HEK293 (cell line): Measurements from ENCODE around the gene ASXL2.

Source experiments
- CTCF ChIA-PET: fragments of 350-600 bp; formaldehyde crosslinking; extraction: SDS; loops from one replicate; lab custom pipeline; 2021; ENCODE audit warnings: antibody characterized with exemption; lab: Yijun Ruan, JAX
- POLR2A ChIA-PET: fragments of 300-600 bp; formaldehyde crosslinking; extraction: SDS; loops from one replicate; lab custom pipeline; 2020; ENCODE audit warnings: antibody characterized with exemption, inconsistent platforms; lab: Yijun Ruan, JAX
- H3K27ac ChIP-seq: fragments of 200-500 bp; sonication (Bioruptor generic); 2 replicates; pipeline ENCODE4 v1.5.1; 2014; ENCODE audit warnings: low read depth, low read length, control low read depth, inconsistent platforms; ENCODE audit errors: extremely low read depth
- H3K36me3 ChIP-seq, 2 experiments: fragments of 200-500 bp in 1 of 2; sonication (Bioruptor generic) in 1 of 2; 1 replicate in 1 of 2; 2 replicates in 1 of 2; pipeline ENCODE4 v1.5.1; 2014 to 2017; ENCODE audit warnings: inconsistent platforms in 2 of 2, low read length in 2 of 2; ENCODE audit not compliant: control insufficient read depth in 2 of 2, insufficient read depth in 1 of 2
- H3K4me1 ChIP-seq: fragments of 200-500 bp; sonication (Bioruptor generic); 2 replicates; pipeline ENCODE4 v1.5.1; 2014; ENCODE audit warnings: mild to moderate bottlenecking, low read length, inconsistent platforms; ENCODE audit not compliant: control insufficient read depth, insufficient read depth
- H3K4me3 ChIP-seq: 2 replicates; pipeline ENCODE4 v1.5.1; 2011; ENCODE audit warnings: low read depth, mild to moderate bottlenecking, control low read depth, low read length, moderate library complexity
- H3K9me3 ChIP-seq: fragments of 200-500 bp; sonication (Bioruptor generic); 2 replicates; pipeline ENCODE4 v1.5.1; 2014; ENCODE audit warnings: low read depth, low read length, inconsistent platforms; ENCODE audit not compliant: control insufficient read depth, insufficient read depth
- CTCF ChIP-seq: fragments of 450-650 bp; formaldehyde crosslinking; IDR thresholded peaks from 2 replicates; pipeline ENCODE4 v1.5.1; 2016; ENCODE audit warnings: missing biosample characterization, missing genetic modification characterization
- MYNN ChIP-seq: fragments of 450-650 bp; formaldehyde crosslinking; IDR thresholded peaks from 2 replicates; pipeline ENCODE4 v1.5.1; 2016; ENCODE audit warnings: missing biosample characterization, missing genetic modification characterization, borderline replicate concordance
- PATZ1 ChIP-seq: fragments of 450-650 bp; formaldehyde crosslinking; IDR thresholded peaks from 2 replicates; pipeline ENCODE4 v1.5.1; 2016; ENCODE audit warnings: missing biosample characterization, missing genetic modification characterization
- PRDM6 ChIP-seq: fragments of 450-650 bp; formaldehyde crosslinking; IDR thresholded peaks from 2 replicates; pipeline ENCODE4 v1.5.1; 2017; ENCODE audit warnings: missing biosample characterization, missing genetic modification characterization
- YY2 ChIP-seq: fragments of 450-650 bp; formaldehyde crosslinking; IDR thresholded peaks from 2 replicates; pipeline ENCODE4 v1.5.1; 2016; ENCODE audit warnings: missing biosample characterization, missing genetic modification characterization
- ZBTB21 ChIP-seq: fragments of 450-650 bp; formaldehyde crosslinking; IDR thresholded peaks from 2 replicates; pipeline ENCODE4 v1.5.1; 2017; ENCODE audit warnings: missing biosample characterization, missing genetic modification characterization
- ZBTB48 ChIP-seq: fragments of 450-650 bp; formaldehyde crosslinking; IDR thresholded peaks from 2 replicates; pipeline ENCODE4 v1.5.1; 2016; ENCODE audit warnings: missing biosample characterization, missing genetic modification characterization
- ZIC2 ChIP-seq: fragments of 450-650 bp; formaldehyde crosslinking; IDR thresholded peaks from 2 replicates; pipeline ENCODE4 v1.5.1; 2016; ENCODE audit warnings: missing biosample characterization, missing genetic modification characterization
- ZNF132 ChIP-seq: fragments of 450-650 bp; formaldehyde crosslinking; IDR thresholded peaks from 2 replicates; pipeline ENCODE4 v1.5.1; 2017; ENCODE audit warnings: missing biosample characterization, missing genetic modification characterization, borderline replicate concordance
- ZNF133 ChIP-seq: fragments of 450-650 bp; formaldehyde crosslinking; IDR thresholded peaks from 2 replicates; pipeline ENCODE4 v1.5.1; 2016; ENCODE audit warnings: missing biosample characterization, missing genetic modification characterization
- ZNF239 ChIP-seq: fragments of 450-650 bp; formaldehyde crosslinking; IDR thresholded peaks from 2 replicates; pipeline ENCODE4 v1.5.1; 2016; ENCODE audit warnings: missing biosample characterization, missing genetic modification characterization
- ZNF26 ChIP-seq: fragments of 450-650 bp; formaldehyde crosslinking; IDR thresholded peaks from 2 replicates; pipeline ENCODE4 v1.5.1; 2016; ENCODE audit warnings: missing biosample characterization, missing genetic modification characterization
- ZNF302 ChIP-seq: fragments of 450-650 bp; formaldehyde crosslinking; IDR thresholded peaks from 2 replicates; pipeline ENCODE4 v1.5.1; 2016; ENCODE audit warnings: missing biosample characterization, missing genetic modification characterization, low read depth
- ZNF416 ChIP-seq: fragments of 450-650 bp; formaldehyde crosslinking; IDR thresholded peaks from 2 replicates; pipeline ENCODE4 v1.5.1; 2016; ENCODE audit warnings: missing biosample characterization, missing genetic modification characterization
- ZNF473 ChIP-seq: fragments of 450-650 bp; formaldehyde crosslinking; IDR thresholded peaks from 2 replicates; pipeline ENCODE4 v1.5.1; 2017; ENCODE audit warnings: missing biosample characterization, missing genetic modification characterization
- ZNF501 ChIP-seq: fragments of 450-650 bp; formaldehyde crosslinking; IDR thresholded peaks from 2 replicates; pipeline ENCODE4 v1.5.1; 2016; ENCODE audit warnings: missing biosample characterization, missing genetic modification characterization
- ZNF549 ChIP-seq: fragments of 450-650 bp; IDR thresholded peaks from 2 replicates; pipeline ENCODE4 v1.5.1; 2018; ENCODE audit warnings: missing biosample characterization, missing genetic modification characterization, mild to moderate bottlenecking, inconsistent platforms, moderate library complexity
- ZNF555 ChIP-seq: fragments of 450-650 bp; formaldehyde crosslinking; conservative IDR thresholded peaks from 2 replicates; pipeline ENCODE4 v1.5.1; 2017; ENCODE audit warnings: missing biosample characterization, mild to moderate bottlenecking, missing genetic modification characterization, inconsistent platforms
- ZNF558 ChIP-seq: fragments of 450-650 bp; formaldehyde crosslinking; IDR thresholded peaks from 2 replicates; pipeline ENCODE4 v1.5.1; 2016; ENCODE audit warnings: missing biosample characterization, missing genetic modification characterization
- ZNF654 ChIP-seq: fragments of 450-650 bp; formaldehyde crosslinking; IDR thresholded peaks from 2 replicates; pipeline ENCODE4 v1.5.1; 2016; ENCODE audit warnings: low read depth, missing biosample characterization, missing genetic modification characterization
- ZNF777 ChIP-seq: fragments of 450-650 bp; formaldehyde crosslinking; IDR thresholded peaks from 2 replicates; pipeline ENCODE4 v1.5.1; 2017; ENCODE audit warnings: missing biosample characterization, missing genetic modification characterization, borderline replicate concordance
- ZNF830 ChIP-seq: fragments of 450-650 bp; IDR thresholded peaks from 2 replicates; pipeline ENCODE4 v1.5.0; 2018; ENCODE audit warnings: missing biosample characterization, missing genetic modification characterization, low read depth, mild to moderate bottlenecking, moderate library complexity
- ZNF837 ChIP-seq: fragments of 450-650 bp; formaldehyde crosslinking; IDR thresholded peaks from 2 replicates; pipeline ENCODE4 v1.5.1; 2016; ENCODE audit warnings: missing biosample characterization, missing genetic modification characterization

The ASXL2 gene

GRCh38 chr2:25692737-25693445 lies 185.4 kb downstream of the ASXL2 start:
- H3K9me3 ChIP-seq, result no peaks in the 10 kb centered on the region
- no peak for TF ChIP-seq ZNF302 (tag by site-specific recombination)
- TF ChIP-seq ZNF26 (tag by site-specific recombination), result no peak
- TF ChIP-seq ZNF549 (tag by site-specific recombination), result no peak
- TF ChIP-seq CTCF (tag by site-specific recombination), result no peak
- no peak for TF ChIP-seq ZNF777 (tag by site-specific recombination)
- no peak for TF ChIP-seq ZNF132 (tag by site-specific recombination)
- no peak for TF ChIP-seq YY2 (tag by site-specific recombination)
- TF ChIP-seq ZNF416 (tag by site-specific recombination), result no peak
- TF ChIP-seq ZNF133 (tag by site-specific recombination), result no peak
- no peak for TF ChIP-seq ZNF501 (tag by site-specific recombination)
- TF ChIP-seq ZNF654 (tag by site-specific recombination), result no peak
- TF ChIP-seq ZNF473 (tag by site-specific recombination), result no peak
- TF ChIP-seq PATZ1 (tag by site-specific recombination), result no peak
- TF ChIP-seq ZNF837 (tag by site-specific recombination), result no peak
- TF ChIP-seq ZBTB48, result no peak
- no peak for TF ChIP-seq ZNF558 (tag by site-specific recombination)
- TF ChIP-seq ZBTB21 (tag by site-specific recombination), result no peak
- TF ChIP-seq, all 188 proteins: peak for 0
- POLR2A ChIA-PET, result no interaction called here
- CTCF ChIA-PET, result interaction anchor here (0.7 to 2.5 kb wide), 2 partner anchors 17 to 28 kb away, joined by 3 to 12 read pairs; no protein-coding TSS in a partner anchor
- Histone ChIP-seq H3K4me1 (peaks cover 4% of the 10 kb centered on the region; the same call in 1 of the 2 replicates), H3K36me3 (no peaks in the 10 kb centered on the region), H3K4me3 (no peak overlapping the region), H3K27ac (no peak overlapping the region)

- TF ChIP-seq ZNF830 (tag by site-specific recombination) (no peak), ZNF239 (tag by site-specific recombination) (no peak), ZIC2 (tag by site-specific recombination) (no peak), MYNN (tag by site-specific recombination) (no peak), PRDM6 (tag by site-specific recombination) (no peak), ZBTB21 (tag by site-specific recombination) (no peak), ZNF555 (tag by site-specific recombination) (no peak)
- Histone ChIP-seq H3K4me3 (no peak overlapping the region), H3K36me3 (no peaks in the 10 kb centered on the region), H3K27ac (no peak overlapping the region), H3K9me3 (no peaks in the 10 kb centered on the region), H3K4me1 (no peaks in the 10 kb centered on the region)
- POLR2A ChIA-PET, result interaction anchor here (1.4 kb wide), 1 partner anchor 19 kb away, joined by 4 read pairs; the partner anchor contains the start of gene DTNB
- CTCF ChIA-PET, result interaction anchor here (0.6 to 8.3 kb wide), 6 partner anchors 8 to 165 kb away, joined by 3 to 54 read pairs (median 8); no protein-coding TSS in a partner anchor
Measured at GRCh38 chr2:25692143-25692542, 186.1 kb downstream of the ASXL2 start.
